Gastrocnemius medialis (tissue), 4 donors: Measurements from ENCODE around the gene B4GALNT2.
"Not testable (repeated sequence)": the region's sequence is repeated elsewhere in the genome, so short reads cannot be mapped to it uniquely, and the experiment has no call there.

Experiments used
- CTCF ChIP-seq, 5 experiments: fragments of 450-650 bp in 3 of 5; fragments of 200-600 bp in 2 of 5; sonication (generic) in 2 of 5; IDR thresholded peaks in 4 of 5; conservative IDR thresholded peaks in 1 of 5; 1 replicate in 4 of 5; 2 replicates in 1 of 5; pipeline ENCODE4 v1.5.1; 2016 to 2019; ENCODE audit warnings: antibody characterized with exemption in 5 of 5, mild to moderate bottlenecking in 3 of 5, moderate library complexity in 3 of 5
- POLR2A ChIP-seq, 2 donors: fragments of 450-650 bp; IDR thresholded peaks; one replicate each; pipeline ENCODE4 v1.6.1; 2017; ENCODE audit warnings: antibody characterized with exemption in 2 of 2, mild to moderate bottlenecking in 2 of 2, moderate library complexity in 2 of 2

GRCh38 chr17:49184522-49184921 is 52.0 kb downstream of the B4GALNT2 start:
- TF ChIP-seq CTCF (IDR thresholded peaks at IDR 0.05 in 4 of 5, conservative IDR thresholded peaks at IDR 0.05 in 1 of 5); POLR2A (IDR thresholded peaks at IDR 0.05): not testable (repeated sequence)
